H1 (cell line): ENCODE measurements around the gene TEKTIP1. TPM values are rescaled to one million over a fixed set of nuclear protein-coding genes. Genes with fewer than 3 reads are reported as not detected.

Experiments
- CHD7 ChIP-seq: fragments of 300-600 bp; sonication (generic); IDR thresholded peaks from 2 replicates; pipeline ENCODE4 v1.7.1; 2012; ENCODE audit warnings: low read length, moderate library complexity, mild to moderate bottlenecking, inconsistent platforms; ENCODE audit not compliant: insufficient replicate concordance
- SP1 ChIP-seq: IDR thresholded peaks from 2 replicates; pipeline ENCODE4 v1.6.1; 2011; ENCODE audit warnings: low read depth, low read length
- TAF1 ChIP-seq: IDR thresholded peaks from 2 replicates; pipeline ENCODE4 v1.6.1; 2011; ENCODE audit warnings: mild to moderate bottlenecking, low read depth, low read length
- TCF12 ChIP-seq: IDR thresholded peaks from 2 replicates; pipeline ENCODE4 v1.6.1; 2011; ENCODE audit warnings: low read depth, mild to moderate bottlenecking, low read length
- polyA plus RNA-seq, 7 experiments: library from polyadenylated mRNA; depleted of rRNA in 3 of 7; stranded (reverse) in 5 of 7; unstranded in 2 of 7; fragments of >200 nt in 5 of 7; fragments of 200-250 nt in 2 of 7; gene quantifications; 1 replicate in 5 of 7; 2 replicates in 1 of 7; 4 replicates in 1 of 7; pipeline versions ENCODE4 v1.2.1 to v1.2.3, GENCODE V29; 2011 to 2013; ENCODE audit warnings: missing spikeins in 2 of 7, mixed read lengths in 2 of 7
- total RNA-seq: library from RNA; stranded (reverse); fragmentation: NEBNext Ultra II Directional; extraction: Animal tissue kit (Norgen Biotek cat#: 25700); gene quantifications from 2 replicates; pipeline ENCODE4 v1.2.1, GENCODE V29; 2021
- TF ChIP-seq, protein P1 (sequence below): IDR thresholded peaks from 2 replicates; pipeline ENCODE4 v1.6.1; 2012; ENCODE audit warnings: inconsistent platforms

TEKTIP1 gene
- total and polyA plus RNA-seq, 2 of the 8 experiments (the other 6 are each of a cell fraction or from before 2014, with no cell fraction given) = 1.1 TPM; not detected in 1

- no peak for TF ChIP-seq CHD7
- peak; percentile 62; the same call in 1 of the 2 replicates for TF ChIP-seq TCF12
- TF ChIP-seq, protein P1, sequence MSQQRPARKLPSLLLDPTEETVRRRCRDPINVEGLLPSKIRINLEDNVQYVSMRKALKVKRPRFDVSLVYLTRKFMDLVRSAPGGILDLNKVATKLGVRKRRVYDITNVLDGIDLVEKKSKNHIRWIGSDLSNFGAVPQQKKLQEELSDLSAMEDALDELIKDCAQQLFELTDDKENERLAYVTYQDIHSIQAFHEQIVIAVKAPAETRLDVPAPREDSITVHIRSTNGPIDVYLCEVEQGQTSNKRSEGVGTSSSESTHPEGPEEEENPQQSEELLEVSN = peak; percentile 53; the same call in 1 of the 2 replicates
- no peak for TF ChIP-seq SP1
- 0 out of 2 replicates have a peak, but pooled peaks have one; percentile 36 for TF ChIP-seq TAF1
- TF ChIP-seq, all 59 proteins: peak for 6
Measured at GRCh38 chr19:3577723-3578344, 38.9 kb downstream of the TEKTIP1 start (continued).
